Measurements from ENCODE around the gene STAM.

Gene STAM

GRCh38 chr10:17661510-17661909, 17.6 kb downstream of the STAM start:
- Histone ChIP-seq H3K9me3 (ENCODE audit: control insufficient read depth, low read length) (no peaks in the 10 kb centered on the region), H3K27me3 (replicated peaks; ENCODE audit: control insufficient read depth, insufficient read depth, low read length) (no peaks in the 10 kb centered on the region), H3K9ac (ENCODE audit: low read length) (no peak overlapping the region), H3K4me1 (ENCODE audit: control insufficient read depth, insufficient read depth, low read length) (peaks cover 39% of the 10 kb centered on the region), H3K4me3 (ENCODE audit: low read length) (peak overlapping the region; percentile 9), H3K36me3 (ENCODE audit: control insufficient read depth, insufficient read depth, low read length, severe bottlenecking) (peaks cover 9% of the 10 kb centered on the region)
- DNase-seq (ENCODE audit: low read depth), result no peak

- no peak for DNase-seq (ENCODE audit: low read depth)
- no peak overlapping the region for H3K9ac ChIP-seq (ENCODE audit: low read length)
Measured at GRCh38 chr10:17662193-17663138, 18.5 kb downstream of the STAM start.

GRCh38 chr10:17663450-17663849, 19.5 kb downstream of the STAM start:
- Histone ChIP-seq H3K4me3 (ENCODE audit: low read length) (no peak overlapping the region), H3K9me3 (ENCODE audit: control insufficient read depth, low read length) (no peaks in the 10 kb centered on the region), H3K36me3 (ENCODE audit: control insufficient read depth, insufficient read depth, low read length, severe bottlenecking) (peaks cover 9% of the 10 kb centered on the region), H3K27me3 (replicated peaks; ENCODE audit: control insufficient read depth, insufficient read depth, low read length) (no peaks in the 10 kb centered on the region), H3K4me1 (ENCODE audit: control insufficient read depth, insufficient read depth, low read length) (peaks cover 47% of the 10 kb centered on the region), H3K9ac (ENCODE audit: low read length) (no peak overlapping the region)
- no peak for DNase-seq (ENCODE audit: low read depth)

More at GRCh38 chr10:17662193-17663138, 18.5 kb downstream of the STAM start:
- no peaks in the 10 kb centered on the region for H3K9me3 ChIP-seq (ENCODE audit: control insufficient read depth, low read length)
- no peak overlapping the region for H3K4me3 ChIP-seq (ENCODE audit: low read length)
- H3K36me3 ChIP-seq (ENCODE audit: control insufficient read depth, insufficient read depth, low read length, severe bottlenecking), result peaks cover 9% of the 10 kb centered on the region
- no peaks in the 10 kb centered on the region for H3K27me3 ChIP-seq (replicated peaks; ENCODE audit: control insufficient read depth, insufficient read depth, low read length)
- peaks cover 46% of the 10 kb centered on the region for H3K4me1 ChIP-seq (ENCODE audit: control insufficient read depth, insufficient read depth, low read length)

- Histone ChIP-seq H3K4me1 (ENCODE audit: control insufficient read depth, insufficient read depth, low read length) (peaks cover 62% of the 10 kb centered on the region), H3K27me3 (replicated peaks; ENCODE audit: control insufficient read depth, insufficient read depth, low read length) (no peaks in the 10 kb centered on the region), H3K36me3 (ENCODE audit: control insufficient read depth, insufficient read depth, low read length, severe bottlenecking) (peaks cover 8% of the 10 kb centered on the region), H3K9ac (ENCODE audit: low read length) (peak overlapping the region; percentile 92), H3K4me3 (ENCODE audit: low read length) (peak overlapping the region; percentile 68), H3K9me3 (ENCODE audit: control insufficient read depth, low read length) (no peaks in the 10 kb centered on the region)
- peak; percentile 96 for DNase-seq (ENCODE audit: low read depth)
Measured at GRCh38 chr10:17665747-17666146, 21.8 kb downstream of the STAM start.

- no peak overlapping the region for H3K9ac ChIP-seq (ENCODE audit: low read length)
- H3K27me3 ChIP-seq (replicated peaks; ENCODE audit: control insufficient read depth, insufficient read depth, low read length), result no peaks in the 10 kb centered on the region
- no peaks in the 10 kb centered on the region for H3K36me3 ChIP-seq (ENCODE audit: control insufficient read depth, insufficient read depth, low read length, severe bottlenecking)
- no peaks in the 10 kb centered on the region for H3K9me3 ChIP-seq (ENCODE audit: control insufficient read depth, low read length)
- no peak for DNase-seq (ENCODE audit: low read depth)
- peaks cover 55% of the 10 kb centered on the region for H3K4me1 ChIP-seq (ENCODE audit: control insufficient read depth, insufficient read depth, low read length)
- no peak overlapping the region for H3K4me3 ChIP-seq (ENCODE audit: low read length)
Measured at GRCh38 chr10:17668435-17669184, 24.7 kb downstream of the STAM start.

- Histone ChIP-seq H3K9ac (ENCODE audit: low read length) (no peak overlapping the region), H3K4me1 (ENCODE audit: control insufficient read depth, insufficient read depth, low read length) (peaks cover 61% of the 10 kb centered on the region), H3K4me3 (ENCODE audit: low read length) (no peak overlapping the region), H3K9me3 (ENCODE audit: control insufficient read depth, low read length) (no peaks in the 10 kb centered on the region), H3K36me3 (ENCODE audit: control insufficient read depth, insufficient read depth, low read length, severe bottlenecking) (no peaks in the 10 kb centered on the region), H3K27me3 (replicated peaks; ENCODE audit: control insufficient read depth, insufficient read depth, low read length) (no peaks in the 10 kb centered on the region)
- no peak for DNase-seq (ENCODE audit: low read depth)
Measured at GRCh38 chr10:17669185-17669872, 25.4 kb downstream of the STAM start.

- no peaks in the 10 kb centered on the region for H3K27me3 ChIP-seq (replicated peaks; ENCODE audit: control insufficient read depth, insufficient read depth, low read length)
- H3K36me3 ChIP-seq (ENCODE audit: control insufficient read depth, insufficient read depth, low read length, severe bottlenecking), result no peaks in the 10 kb centered on the region
- no peak for DNase-seq (ENCODE audit: low read depth)
- no peak overlapping the region for H3K9ac ChIP-seq (ENCODE audit: low read length)
- no peaks in the 10 kb centered on the region for H3K9me3 ChIP-seq (ENCODE audit: control insufficient read depth, low read length)
- H3K4me1 ChIP-seq (ENCODE audit: control insufficient read depth, insufficient read depth, low read length), result peaks cover 65% of the 10 kb centered on the region
- H3K4me3 ChIP-seq (ENCODE audit: low read length), result no peak overlapping the region
Measured at GRCh38 chr10:17671307-17671706, 27.4 kb downstream of the STAM start.

GRCh38 chr10:17673471-17674061, 29.6 kb downstream of the STAM start:
- H3K9ac ChIP-seq (ENCODE audit: low read length), result peak overlapping the region; percentile 53
- peaks cover 63% of the 10 kb centered on the region for H3K4me1 ChIP-seq (ENCODE audit: control insufficient read depth, insufficient read depth, low read length)
- H3K9me3 ChIP-seq (ENCODE audit: control insufficient read depth, low read length), result no peaks in the 10 kb centered on the region
- H3K36me3 ChIP-seq (ENCODE audit: control insufficient read depth, insufficient read depth, low read length, severe bottlenecking), result no peaks in the 10 kb centered on the region
- peak; percentile 84 for DNase-seq (ENCODE audit: low read depth)
- peak overlapping the region; percentile 25 for H3K4me3 ChIP-seq (ENCODE audit: low read length)
- H3K27me3 ChIP-seq (replicated peaks; ENCODE audit: control insufficient read depth, insufficient read depth, low read length), result no peaks in the 10 kb centered on the region

- DNase-seq (ENCODE audit: low read depth), result no peak
- Histone ChIP-seq H3K4me1 (ENCODE audit: control insufficient read depth, insufficient read depth, low read length) (peaks cover 56% of the 10 kb centered on the region), H3K4me3 (ENCODE audit: low read length) (peak overlapping the region; percentile 6), H3K36me3 (ENCODE audit: control insufficient read depth, insufficient read depth, low read length, severe bottlenecking) (no peaks in the 10 kb centered on the region), H3K9ac (ENCODE audit: low read length) (peak overlapping the region; percentile 53), H3K9me3 (ENCODE audit: control insufficient read depth, low read length) (no peaks in the 10 kb centered on the region), H3K27me3 (replicated peaks; ENCODE audit: control insufficient read depth, insufficient read depth, low read length) (no peaks in the 10 kb centered on the region)
Measured at GRCh38 chr10:17674566-17674965, 30.6 kb downstream of the STAM start.

GRCh38 chr10:17675638-17676037, 31.7 kb downstream of the STAM start:
- no peak for DNase-seq (ENCODE audit: low read depth)
- H3K9me3 ChIP-seq (ENCODE audit: control insufficient read depth, low read length), result no peaks in the 10 kb centered on the region
- no peaks in the 10 kb centered on the region for H3K27me3 ChIP-seq (replicated peaks; ENCODE audit: control insufficient read depth, insufficient read depth, low read length)
- peak overlapping the region; percentile 16 for H3K9ac ChIP-seq (ENCODE audit: low read length)
- H3K4me3 ChIP-seq (ENCODE audit: low read length), result no peak overlapping the region
- H3K4me1 ChIP-seq (ENCODE audit: control insufficient read depth, insufficient read depth, low read length), result peaks cover 49% of the 10 kb centered on the region
- H3K36me3 ChIP-seq (ENCODE audit: control insufficient read depth, insufficient read depth, low read length, severe bottlenecking), result no peaks in the 10 kb centered on the region
